K562 (cell line): ENCODE data around the gene MRPL41. TPM values are rescaled to one million over a fixed set of nuclear protein-coding genes. Genes with fewer than 3 reads are reported as not detected.

Experiments
- ARID1B ChIP-seq: fragments of 450-650 bp; IDR thresholded peaks from 2 replicates; pipeline ENCODE4 v1.6.1; 2016; ENCODE audit warnings: antibody characterized with exemption, mild to moderate bottlenecking, inconsistent platforms
- CBFA2T2 ChIP-seq: fragments of 450-650 bp; conservative IDR thresholded peaks from 2 replicates; pipeline ENCODE4 v1.6.1; 2017; ENCODE audit warnings: mild to moderate bottlenecking
- CTCF ChIP-seq, 3 experiments: IDR thresholded peaks in 2 of 3; conservative IDR thresholded peaks in 1 of 3; 2 replicates each; pipeline ENCODE4 v1.5.1; 2011 to 2012; ENCODE audit warnings: low read length in 3 of 3, mild to moderate bottlenecking in 3 of 3, control low read depth in 2 of 3, improper control_type of control experiment in 1 of 3, inconsistent platforms in 1 of 3, low read depth in 1 of 3, mixed read lengths in 1 of 3, moderate library complexity in 1 of 3; ENCODE audit not compliant: insufficient read depth in 2 of 3
- EP400 ChIP-seq: fragments of 450-650 bp; IDR thresholded peaks from 2 replicates; pipeline ENCODE4 v1.6.1; 2017; ENCODE audit warnings: antibody characterized with exemption, mild to moderate bottlenecking, moderate library complexity
- MAX ChIP-seq: sonication (generic); formaldehyde crosslinking; IDR thresholded peaks from 2 replicates; pipeline ENCODE4 v1.9.0; 2022; ENCODE audit warnings: mild to moderate bottlenecking, missing genetic modification reagents
- PBX2 ChIP-seq, 2 experiments: IDR thresholded peaks in 1 of 2; conservative IDR thresholded peaks in 1 of 2; 2 replicates each; pipeline ENCODE4 v1.6.1; 2016; ENCODE audit warnings: low read depth in 2 of 2, mild to moderate bottlenecking in 1 of 2, missing compliant biosample characterization in 1 of 2, missing genetic modification characterization in 1 of 2, moderate library complexity in 1 of 2
- RB1 ChIP-seq: fragments of 450-650 bp; IDR thresholded peaks from 2 replicates; pipeline ENCODE4 v1.6.1; 2017; ENCODE audit warnings: low read depth, mild to moderate bottlenecking
- SMAD2 ChIP-seq: fragments of 150-350 bp; IDR thresholded peaks from 2 replicates; pipeline ENCODE4 v1.6.1; 2014; ENCODE audit warnings: low read depth, mild to moderate bottlenecking, low read length
- SMC3 ChIP-seq: conservative IDR thresholded peaks from 2 replicates; pipeline ENCODE4 v1.6.1; 2011; ENCODE audit warnings: low read depth, low read length, improper control_type of control experiment; ENCODE audit not compliant: insufficient read depth
- STAT5A ChIP-seq: IDR thresholded peaks from 2 replicates; pipeline ENCODE4 v1.6.1; 2012; ENCODE audit warnings: low read length, inconsistent platforms, borderline replicate concordance
- TAF9B ChIP-seq: fragments of 450-650 bp; IDR thresholded peaks from 2 replicates; pipeline ENCODE4 v1.6.1; 2018; ENCODE audit warnings: mild to moderate bottlenecking; ENCODE audit not compliant: partially characterized antibody
- TEAD4 ChIP-seq, 2 experiments: sonication (generic) in 1 of 2; formaldehyde crosslinking in 1 of 2; IDR thresholded peaks; 2 replicates each; pipeline versions ENCODE4 v1.6.1 to v1.8.0; 2012 to 2022; ENCODE audit warnings: borderline replicate concordance in 1 of 2, inconsistent platforms in 1 of 2, low read length in 1 of 2, mild to moderate bottlenecking in 1 of 2, missing genetic modification reagents in 1 of 2
- XRCC5 ChIP-seq: fragments of 200-400 bp; formaldehyde crosslinking; IDR thresholded peaks from 2 replicates; pipeline ENCODE4 v1.6.1; 2017; ENCODE audit warnings: low read depth, mild to moderate bottlenecking, low read length
- ZBTB1 ChIP-seq: sonication (generic); formaldehyde crosslinking; IDR thresholded peaks from 2 replicates; pipeline ENCODE4 v1.8.1; 2023; ENCODE audit warnings: missing genetic modification reagents, low read depth, mild to moderate bottlenecking, borderline replicate concordance
- ZNF263 ChIP-seq: sonication (generic); formaldehyde crosslinking; IDR thresholded peaks from 2 replicates; pipeline ENCODE4 v1.8.0; 2022; ENCODE audit warnings: mild to moderate bottlenecking, missing genetic modification reagents, borderline replicate concordance
- ZNF639 ChIP-seq, 2 experiments: fragments of 200-800 bp in 1 of 2; sonication (Bioruptor generic) in 1 of 2; sonication (generic) in 1 of 2; formaldehyde crosslinking in 1 of 2; IDR thresholded peaks in 1 of 2; conservative IDR thresholded peaks in 1 of 2; 2 replicates each; pipeline versions ENCODE4 v1.5.0 to v1.6.1; 2016 to 2020; ENCODE audit warnings: missing compliant biosample characterization in 1 of 2, missing genetic modification characterization in 1 of 2, missing genetic modification reagents in 1 of 2
- polyA plus RNA-seq, 8 experiments: library from polyadenylated mRNA; depleted of rRNA in 4 of 8; stranded (reverse) in 5 of 8; unstranded in 3 of 8; fragments of >200 nt; fragmentation: Nextera tagmentation in 2 of 8; fragmentation: Illumina TruSeq in 1 of 8; extraction: Ambion mirVana in 2 of 8; extraction: Trizol in 1 of 8; gene quantifications; 2 replicates each; pipeline versions ENCODE4 v1.2.1 to v1.2.3, GENCODE V29; 2011 to 2014; ENCODE audit warnings: inconsistent platforms in 1 of 8, missing spikeins in 1 of 8
- total RNA-seq, 7 experiments: library from RNA; depleted of rRNA in 6 of 7; stranded (reverse); fragments of >200 nt in 6 of 7; fragmentation: Illumina TruSeq in 2 of 7; extraction: Trizol in 2 of 7; gene quantifications; 2 replicates each; pipeline versions ENCODE4 v1.2.1 to v1.2.3, GENCODE V29; 2011 to 2021; ENCODE audit warnings: low replicate concordance in 1 of 7
- TF ChIP-seq, protein P1 (sequence below): fragments of 450-650 bp; IDR thresholded peaks from 2 replicates; pipeline ENCODE4 v1.6.1; 2016; ENCODE audit warnings: antibody characterized with exemption

MRPL41 gene
- total and polyA plus RNA-seq, 9 of the 15 experiments (the other 6 are each of a cell fraction or from before 2014, with no cell fraction given), result 2.6 to 259 (median 21.6) TPM

- no peak for TF ChIP-seq PBX2 (CRISPR knock-in tag; IDR thresholded peaks at IDR 0.05; ENCODE audit: low read depth)
- peak; percentile 66; the same call in 1 of the 2 replicates for TF ChIP-seq PBX2 (tag; conservative IDR thresholded peaks at IDR 0.05; ENCODE audit: low read depth)
- no peak for TF ChIP-seq ZNF639 (CRISPR knock-in tag; conservative IDR thresholded peaks at IDR 0.05 in 1 of 2, IDR thresholded peaks at IDR 0.05 in 1 of 2)
- TF ChIP-seq MAX, result peak; percentile 85
- peak; percentile 96 for TF ChIP-seq ZNF263 (CRISPR knock-in tag)
- peak; percentile 73 for TF ChIP-seq EP400
- peak; percentile 67 for TF ChIP-seq XRCC5
- peak; percentile 49; the same call in 1 of the 2 replicates for TF ChIP-seq CBFA2T2
- TF ChIP-seq SMAD2, result no peak
- peak; percentile 78 to 85 (median 79) for TF ChIP-seq CTCF (IDR thresholded peaks at IDR 0.05 in 2 of 3, conservative IDR thresholded peaks at IDR 0.05 in 1 of 3; ENCODE audit: insufficient read depth in 2 of 3, low read depth in 1 of 3, low read length in 3 of 3)
- peak; percentile 43; the same call in 1 of the 2 replicates for TF ChIP-seq SMC3
- peak; percentile 40 for TF ChIP-seq TAF9B
- no peak for TF ChIP-seq RB1
- TF ChIP-seq TEAD4 (IDR thresholded peaks at IDR 0.05; ENCODE audit: low read length), result peak; percentile 24; the same call in 1 of the 2 replicates
- no peak for TF ChIP-seq TEAD4 (CRISPR knock-in tag; IDR thresholded peaks at IDR 0.05; ENCODE audit: borderline replicate concordance)
- peak; percentile 65; the same call in 1 of the 2 replicates for TF ChIP-seq ZBTB1
- no peak for TF ChIP-seq STAT5A
- TF ChIP-seq, protein P1, sequence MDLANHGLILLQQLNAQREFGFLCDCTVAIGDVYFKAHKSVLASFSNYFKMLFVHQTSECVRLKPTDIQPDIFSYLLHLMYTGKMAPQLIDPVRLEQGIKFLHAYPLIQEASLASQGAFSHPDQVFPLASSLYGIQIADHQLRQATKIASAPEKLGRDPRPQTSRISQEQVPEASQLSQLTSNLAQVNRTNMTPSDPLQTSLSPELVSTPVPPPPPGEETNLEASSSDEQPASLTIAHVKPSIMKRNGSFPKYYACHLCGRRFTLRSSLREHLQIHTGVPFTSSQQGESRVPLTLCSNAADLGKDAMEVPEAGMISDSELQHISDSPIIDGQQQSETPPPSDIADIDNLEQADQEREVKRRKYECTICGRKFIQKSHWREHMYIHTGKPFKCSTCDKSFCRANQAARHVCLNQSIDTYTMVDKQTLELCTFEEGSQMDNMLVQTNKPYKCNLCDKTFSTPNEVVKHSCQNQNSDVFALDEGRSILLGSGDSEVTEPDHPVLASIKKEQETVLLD, result no peak
- TF ChIP-seq ARID1B, result no peak
Observed at GRCh38 chr9:137534256-137535119, 17.2 kb upstream of the MRPL41 start (continued).
